ENCODE results near the gene SIX2.

DNA sequence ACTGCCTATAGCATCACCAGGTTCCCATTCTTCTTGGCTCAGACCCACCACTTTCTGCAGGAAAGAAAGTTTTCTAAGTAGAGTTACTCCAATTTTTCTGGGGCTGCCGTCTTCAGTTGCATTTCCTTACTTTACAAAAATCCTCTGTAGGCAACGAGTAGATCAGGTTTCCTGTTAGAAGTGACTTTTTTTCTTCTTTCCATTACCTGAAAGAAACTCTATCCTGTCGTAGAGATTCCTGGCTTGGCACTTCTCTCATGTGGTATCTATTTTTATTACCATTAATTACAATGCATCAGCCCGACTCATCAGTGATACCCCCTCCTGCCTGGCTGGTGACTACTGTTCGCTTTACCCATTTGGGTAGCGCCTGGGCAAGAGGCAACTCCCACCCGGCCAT, 5.6 kb upstream of the SIX2 start:
- TF ChIP-seq, protein P1, sequence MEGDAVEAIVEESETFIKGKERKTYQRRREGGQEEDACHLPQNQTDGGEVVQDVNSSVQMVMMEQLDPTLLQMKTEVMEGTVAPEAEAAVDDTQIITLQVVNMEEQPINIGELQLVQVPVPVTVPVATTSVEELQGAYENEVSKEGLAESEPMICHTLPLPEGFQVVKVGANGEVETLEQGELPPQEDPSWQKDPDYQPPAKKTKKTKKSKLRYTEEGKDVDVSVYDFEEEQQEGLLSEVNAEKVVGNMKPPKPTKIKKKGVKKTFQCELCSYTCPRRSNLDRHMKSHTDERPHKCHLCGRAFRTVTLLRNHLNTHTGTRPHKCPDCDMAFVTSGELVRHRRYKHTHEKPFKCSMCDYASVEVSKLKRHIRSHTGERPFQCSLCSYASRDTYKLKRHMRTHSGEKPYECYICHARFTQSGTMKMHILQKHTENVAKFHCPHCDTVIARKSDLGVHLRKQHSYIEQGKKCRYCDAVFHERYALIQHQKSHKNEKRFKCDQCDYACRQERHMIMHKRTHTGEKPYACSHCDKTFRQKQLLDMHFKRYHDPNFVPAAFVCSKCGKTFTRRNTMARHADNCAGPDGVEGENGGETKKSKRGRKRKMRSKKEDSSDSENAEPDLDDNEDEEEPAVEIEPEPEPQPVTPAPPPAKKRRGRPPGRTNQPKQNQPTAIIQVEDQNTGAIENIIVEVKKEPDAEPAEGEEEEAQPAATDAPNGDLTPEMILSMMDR (conservative IDR thresholded peaks at IDR 0.05; ENCODE audit: low read length), result no peak
- TF ChIP-seq EZH2phosphoT487 (IDR thresholded peaks at IDR 0.05; ENCODE audit: borderline replicate concordance), result no peak
